A549 (cell line): ENCODE data around the gene GUCY1A1.

Experiments used
- JUNB ChIP-seq: fragments of >200 bp; sonication (Bioruptor Twin); formaldehyde crosslinking; IDR thresholded peaks from 2 replicates; pipeline ENCODE4 v1.6.1; 2016
- POLR2A ChIP-seq: IDR thresholded peaks from 2 replicates; pipeline ENCODE4 v1.6.1; 2012; ENCODE audit warnings: mild to moderate bottlenecking, low read length
- TF ChIP-seq, protein P1 (sequence below): fragments of >200 bp; sonication (Bioruptor Twin); formaldehyde crosslinking; IDR thresholded peaks from 3 replicates; pipeline ENCODE4 v1.5.1; 2016

DNA sequence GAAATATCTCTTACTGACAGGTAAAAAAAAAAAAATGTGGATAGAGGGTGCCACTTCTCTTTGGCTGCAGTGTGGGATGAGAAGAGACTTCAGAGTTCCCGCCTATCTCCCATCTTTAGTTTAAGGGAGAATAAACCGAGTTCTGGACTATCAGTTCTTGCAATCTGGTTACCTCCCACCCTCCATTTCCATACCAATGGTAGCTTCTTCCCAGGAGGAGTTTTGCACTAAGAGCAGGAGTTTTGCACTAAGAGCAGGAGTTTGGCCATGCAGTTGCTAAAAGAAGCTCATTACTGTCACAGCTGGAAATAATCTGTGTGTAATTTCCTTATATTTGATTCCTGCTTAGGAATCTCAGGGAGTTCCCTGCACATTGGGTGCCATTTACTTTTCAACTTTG, 81.4 kb downstream of the GUCY1A1 start:
- TF ChIP-seq, protein P1, sequence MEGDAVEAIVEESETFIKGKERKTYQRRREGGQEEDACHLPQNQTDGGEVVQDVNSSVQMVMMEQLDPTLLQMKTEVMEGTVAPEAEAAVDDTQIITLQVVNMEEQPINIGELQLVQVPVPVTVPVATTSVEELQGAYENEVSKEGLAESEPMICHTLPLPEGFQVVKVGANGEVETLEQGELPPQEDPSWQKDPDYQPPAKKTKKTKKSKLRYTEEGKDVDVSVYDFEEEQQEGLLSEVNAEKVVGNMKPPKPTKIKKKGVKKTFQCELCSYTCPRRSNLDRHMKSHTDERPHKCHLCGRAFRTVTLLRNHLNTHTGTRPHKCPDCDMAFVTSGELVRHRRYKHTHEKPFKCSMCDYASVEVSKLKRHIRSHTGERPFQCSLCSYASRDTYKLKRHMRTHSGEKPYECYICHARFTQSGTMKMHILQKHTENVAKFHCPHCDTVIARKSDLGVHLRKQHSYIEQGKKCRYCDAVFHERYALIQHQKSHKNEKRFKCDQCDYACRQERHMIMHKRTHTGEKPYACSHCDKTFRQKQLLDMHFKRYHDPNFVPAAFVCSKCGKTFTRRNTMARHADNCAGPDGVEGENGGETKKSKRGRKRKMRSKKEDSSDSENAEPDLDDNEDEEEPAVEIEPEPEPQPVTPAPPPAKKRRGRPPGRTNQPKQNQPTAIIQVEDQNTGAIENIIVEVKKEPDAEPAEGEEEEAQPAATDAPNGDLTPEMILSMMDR, result no peak
- no peak for TF ChIP-seq POLR2A
- TF ChIP-seq JUNB, result no peak
